ENCODE measurements around the gene EI24.

DNA sequence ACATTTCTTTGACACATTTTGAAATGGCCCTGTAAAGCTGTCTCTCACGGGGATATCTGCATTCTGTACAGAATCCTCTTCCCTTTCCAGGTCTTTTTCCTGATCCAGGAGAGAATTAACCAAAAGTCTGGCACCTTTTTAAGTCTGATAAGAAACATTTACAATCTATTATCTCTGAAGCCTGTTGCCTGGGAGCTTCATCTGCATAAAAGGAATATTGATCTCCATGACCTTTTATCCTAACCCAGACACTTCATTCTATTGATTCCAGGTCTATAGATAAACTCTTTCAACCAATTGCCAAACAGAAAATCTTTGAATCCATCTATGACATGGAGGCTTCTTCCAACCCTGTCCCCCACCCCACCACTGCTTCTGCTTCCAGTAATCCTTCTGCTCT is 33.7 kb upstream of the EI24 start:
- TF ChIP-seq, protein P1, sequence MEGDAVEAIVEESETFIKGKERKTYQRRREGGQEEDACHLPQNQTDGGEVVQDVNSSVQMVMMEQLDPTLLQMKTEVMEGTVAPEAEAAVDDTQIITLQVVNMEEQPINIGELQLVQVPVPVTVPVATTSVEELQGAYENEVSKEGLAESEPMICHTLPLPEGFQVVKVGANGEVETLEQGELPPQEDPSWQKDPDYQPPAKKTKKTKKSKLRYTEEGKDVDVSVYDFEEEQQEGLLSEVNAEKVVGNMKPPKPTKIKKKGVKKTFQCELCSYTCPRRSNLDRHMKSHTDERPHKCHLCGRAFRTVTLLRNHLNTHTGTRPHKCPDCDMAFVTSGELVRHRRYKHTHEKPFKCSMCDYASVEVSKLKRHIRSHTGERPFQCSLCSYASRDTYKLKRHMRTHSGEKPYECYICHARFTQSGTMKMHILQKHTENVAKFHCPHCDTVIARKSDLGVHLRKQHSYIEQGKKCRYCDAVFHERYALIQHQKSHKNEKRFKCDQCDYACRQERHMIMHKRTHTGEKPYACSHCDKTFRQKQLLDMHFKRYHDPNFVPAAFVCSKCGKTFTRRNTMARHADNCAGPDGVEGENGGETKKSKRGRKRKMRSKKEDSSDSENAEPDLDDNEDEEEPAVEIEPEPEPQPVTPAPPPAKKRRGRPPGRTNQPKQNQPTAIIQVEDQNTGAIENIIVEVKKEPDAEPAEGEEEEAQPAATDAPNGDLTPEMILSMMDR (IDR thresholded peaks at IDR 0.05), result no peak
- no peak for TF ChIP-seq POLR2A (IDR thresholded peaks at IDR 0.05)

Data from body of pancreas (tissue), 4 donors.